K562 treated with DMSO at 1 percent for 12 hours (cell line): Measurements from ENCODE around the gene N4BP2L2. TPM values are rescaled to one million over a fixed set of nuclear protein-coding genes. Genes with fewer than 3 reads are reported as not detected.

Experiments used
- total RNA-seq: library from RNA; unstranded; fragments of 300-600 nt; gene quantifications from 2 replicates; pipeline ENCODE4 v1.2.3, GENCODE V29; 2022; ENCODE audit not compliant: insufficient read depth

Gene N4BP2L2
- 5.5 and 22.9 TPM in 2 replicates for total RNA-seq

GRCh38 chr13:32538621-32539246, at the start of gene N4BP2L2:
Gene N4BP2L2, minus strand, starts transcription at chr13:32538795. Its CDS starts 1,768 bp downstream, at chr13:32537027.

GRCh38 chr13:32586080-32586900, 47.7 kb upstream of the N4BP2L2 start, which contains the start of gene PDS5B:
Gene PDS5B, plus strand, starts transcription at chr13:32586452. Its CDS starts 62,321 bp downstream, at chr13:32648773.

GRCh38 chr13:32427852-32428580, 110.6 kb downstream of the N4BP2L2 start, which contains the start of gene N4BP2L1:
Gene N4BP2L1, minus strand, starts transcription at chr13:32428130. Its CDS starts 48 bp downstream, at chr13:32428082.

Other genes with a start within 250 kb of the N4BP2L2 start
- gene ZAR1L, start 223.4 kb downstream of the N4BP2L2 start, total RNA-seq = not detected in 2 replicates
- 3.0 and 11.0 TPM in 2 replicates for gene BRCA2, start 223.3 kb downstream of the N4BP2L2 start, total RNA-seq
- gene N4BP2L1, start 110.7 kb downstream of the N4BP2L2 start, total RNA-seq = not detected in 2 replicates
- gene PDS5B, start 47.7 kb upstream of the N4BP2L2 start, total RNA-seq = 3.6 and 11.8 TPM in 2 replicates